ENCODE data around the gene VPS13D.
"Not testable (repeated sequence)": the region's sequence is repeated elsewhere in the genome, so short reads cannot be mapped to it uniquely, and the experiment has no call there.

Gene VPS13D

GRCh38 chr1:12460121-12460520 lies 230.3 kb downstream of the VPS13D start:
- FAIRE-seq (no peak), DNase-seq (ENCODE audit: insufficient read length, low spot score) (no peak)

DNA sequence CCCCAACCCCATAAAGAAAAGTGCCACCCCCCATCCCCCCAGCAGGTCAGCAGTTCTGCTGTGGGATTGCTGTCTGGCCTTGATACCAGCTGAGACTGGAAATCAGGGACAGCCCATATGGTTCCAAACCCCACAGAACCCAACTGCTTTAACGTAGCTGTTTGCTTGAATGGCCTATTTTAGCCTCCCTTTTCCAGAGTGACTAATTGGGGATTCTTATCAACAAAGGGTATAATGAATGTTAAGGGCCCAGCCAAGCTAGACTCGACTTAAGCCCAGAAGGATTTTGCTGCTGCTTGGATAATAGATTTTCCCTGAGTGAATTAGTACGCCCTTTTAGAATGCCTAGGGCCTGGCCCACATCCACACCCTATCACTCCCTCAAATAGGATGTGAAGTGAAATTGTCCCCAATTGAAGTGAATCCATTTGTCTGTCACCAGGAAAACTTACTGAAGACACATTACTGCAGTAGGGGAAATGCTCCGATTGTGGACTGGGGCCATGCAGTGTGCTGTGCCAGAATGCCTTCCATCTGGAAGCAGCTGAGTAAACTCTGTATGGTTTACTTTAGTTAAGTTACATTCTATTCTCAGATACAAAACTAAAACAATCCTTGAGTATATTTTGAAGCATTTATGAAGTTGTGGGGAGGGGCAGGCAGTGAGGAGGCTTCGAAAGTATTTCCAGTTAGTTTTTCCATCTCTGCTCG lies 231.2 kb downstream of the VPS13D start:
- DNase-seq (ENCODE audit: insufficient read length, low spot score) (no peak), FAIRE-seq (no peak)

- DNase-seq (ENCODE audit: insufficient read length, low spot score), result no peak
- FAIRE-seq, result no peak
Measured at GRCh38 chr1:12461754-12462153, 231.9 kb downstream of the VPS13D start.

DNA sequence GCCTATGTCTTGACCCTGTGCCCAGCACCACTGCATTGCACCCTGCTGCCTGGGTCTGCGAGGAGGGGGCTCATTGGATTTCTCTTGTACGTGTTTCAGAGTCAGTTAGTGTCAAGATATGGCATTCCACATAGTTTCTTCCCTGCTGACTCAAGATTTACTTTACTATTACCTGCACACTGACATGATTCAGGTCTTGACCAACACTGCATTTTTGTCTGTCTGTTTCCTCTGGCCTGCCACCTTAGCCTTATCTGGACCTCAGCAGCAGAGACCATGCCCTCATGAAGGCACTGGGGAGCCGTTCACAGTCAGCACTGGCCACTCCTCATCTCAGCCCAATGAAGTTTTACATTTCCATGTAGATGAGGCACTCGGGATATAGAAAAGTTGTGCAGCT lies 232.8 kb downstream of the VPS13D start:
- FAIRE-seq (no peak), DNase-seq (ENCODE audit: insufficient read length, low spot score) (no peak)

DNA sequence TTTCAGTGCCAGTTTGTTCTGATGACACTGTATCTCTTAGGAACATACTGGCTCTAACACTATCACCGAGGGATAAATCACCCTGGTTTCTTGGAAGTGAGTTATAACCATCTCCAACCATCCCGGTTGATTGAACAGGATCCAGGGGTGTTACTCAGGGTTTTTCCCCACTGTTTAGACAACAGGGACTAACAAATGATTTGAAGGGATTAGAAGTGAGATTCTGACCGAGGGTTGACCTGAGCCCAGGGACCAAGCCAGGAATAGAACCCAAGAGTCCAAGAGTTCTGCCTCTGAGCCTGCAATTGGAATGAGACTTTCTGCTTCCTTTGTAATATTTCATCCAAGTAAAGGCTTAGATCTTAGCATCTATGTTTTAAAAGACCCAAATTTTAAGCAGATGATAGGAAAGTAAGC lies 234.2 kb downstream of the VPS13D start:
- no peak for FAIRE-seq
- no peak for DNase-seq (ENCODE audit: insufficient read length, low spot score)

DNA sequence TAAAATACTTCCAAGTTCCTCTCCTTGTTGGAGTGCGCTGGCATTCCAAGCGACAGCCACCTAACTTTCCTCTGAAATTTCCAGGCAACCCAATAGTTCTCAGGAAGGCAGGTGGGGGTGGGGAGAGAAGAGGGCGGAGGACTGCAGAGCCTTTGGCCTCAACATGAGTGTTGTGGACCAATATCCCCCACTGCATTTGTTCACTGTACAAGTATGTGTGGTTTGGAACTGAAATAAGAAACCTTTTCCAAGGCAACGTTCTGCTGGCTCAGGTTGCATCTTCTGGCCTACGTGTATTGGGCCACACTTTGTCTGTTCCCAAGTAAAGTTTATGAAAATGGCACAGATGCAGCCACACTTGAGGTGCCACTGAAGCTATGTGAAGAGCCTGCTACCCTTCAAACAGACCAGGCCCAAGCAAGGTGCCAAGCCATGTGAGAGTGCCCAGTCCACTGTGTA lies 234.8 kb downstream of the VPS13D start:
- peak; percentile 86 for FAIRE-seq
- DNase-seq (ENCODE audit: insufficient read length, low spot score), result peak; percentile 62

DNA sequence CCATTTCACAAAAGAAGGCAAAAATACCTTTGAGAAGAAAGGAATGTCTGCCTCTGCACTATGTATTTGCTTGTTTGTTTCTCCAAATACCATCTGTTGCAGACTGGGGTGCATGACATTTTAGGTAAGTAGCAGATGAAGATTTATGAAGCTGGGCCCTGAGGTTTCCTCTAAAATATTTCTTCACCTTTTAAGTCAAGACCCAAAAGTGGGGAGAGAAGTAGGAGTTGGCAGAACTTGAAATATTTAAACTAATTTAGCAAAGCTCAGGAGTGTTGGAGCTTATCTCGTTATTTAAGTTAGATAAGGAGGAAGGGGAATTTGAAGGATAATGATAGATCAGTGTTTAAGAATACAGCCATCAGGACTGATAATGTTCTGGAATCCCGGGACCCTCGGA lies 235.3 kb downstream of the VPS13D start:
- FAIRE-seq (no peak), DNase-seq (ENCODE audit: insufficient read length, low spot score) (no peak)

- DNase-seq (ENCODE audit: insufficient read length, low spot score), result no peak
- no peak for FAIRE-seq
Measured at GRCh38 chr1:12466816-12467215, 237.0 kb downstream of the VPS13D start.

GRCh38 chr1:12467570-12468286 lies 237.9 kb downstream of the VPS13D start:
- no peak for FAIRE-seq
- no peak for DNase-seq (ENCODE audit: insufficient read length, low spot score)

DNA sequence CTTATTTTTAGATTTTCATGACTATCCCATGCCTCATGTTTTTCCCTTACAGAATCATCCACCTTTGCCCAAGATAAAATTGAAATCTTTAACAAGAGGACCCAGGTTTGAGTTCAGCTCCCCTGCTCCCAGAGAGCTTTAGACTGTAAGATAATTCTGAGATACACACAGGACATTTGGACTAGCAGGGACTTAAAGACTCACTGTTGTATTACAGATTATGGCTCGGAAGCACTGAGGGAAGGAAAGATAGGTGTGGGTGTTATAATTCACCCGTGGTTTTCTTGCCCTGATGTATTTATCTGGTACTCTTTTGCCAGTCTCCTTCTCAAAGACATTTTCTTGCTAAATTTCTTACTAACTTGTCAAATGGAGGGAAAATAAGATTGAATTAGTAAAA lies 238.5 kb downstream of the VPS13D start:
- no peak for FAIRE-seq
- DNase-seq (ENCODE audit: insufficient read length, low spot score), result no peak

DNA sequence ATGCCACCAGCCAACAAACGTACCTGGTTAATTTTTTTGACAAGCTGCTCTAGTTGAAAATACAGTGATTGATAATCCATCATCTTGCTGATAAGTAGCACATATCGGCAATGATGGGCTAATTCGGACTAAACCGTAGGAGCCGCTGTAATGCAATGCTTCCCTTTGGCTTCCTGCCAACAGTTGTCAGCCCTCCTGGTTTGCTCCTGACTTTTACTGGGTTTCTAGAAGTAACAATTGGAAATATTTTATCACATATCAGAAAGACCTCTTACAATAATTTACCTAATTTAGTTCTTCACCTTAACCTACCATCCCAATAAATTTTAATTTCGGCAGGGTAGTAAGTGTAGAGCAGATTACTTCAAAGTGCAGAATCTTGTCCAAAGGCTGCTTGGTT lies 239.7 kb downstream of the VPS13D start:
- FAIRE-seq (no peak), DNase-seq (ENCODE audit: insufficient read length, low spot score) (no peak)

- FAIRE-seq (no peak), DNase-seq (ENCODE audit: insufficient read length, low spot score) (no peak)
Measured at GRCh38 chr1:12469990-12470389, 240.2 kb downstream of the VPS13D start.

DNA sequence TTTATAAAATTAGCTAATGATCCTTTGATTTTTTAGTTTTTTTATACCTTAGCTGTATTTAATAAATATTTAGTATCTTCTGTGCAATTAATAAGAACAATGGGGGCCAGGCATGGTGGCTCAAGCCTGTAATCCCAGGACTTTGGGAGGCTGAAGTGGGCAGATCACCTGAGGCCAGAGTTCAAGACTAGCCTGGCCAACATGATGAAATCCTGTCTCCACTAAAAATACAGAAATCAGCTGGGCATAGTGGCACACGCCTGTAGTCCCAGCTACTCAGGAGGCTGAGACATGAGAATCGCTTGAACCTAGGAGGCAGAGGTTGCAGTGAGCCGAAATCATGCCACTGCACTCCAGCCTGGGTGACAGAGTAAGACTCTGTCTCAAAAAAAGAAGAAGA lies 241.1 kb downstream of the VPS13D start:
- not testable (repeated sequence) for DNase-seq (ENCODE audit: insufficient read length, low spot score); FAIRE-seq

- no peak for DNase-seq (ENCODE audit: insufficient read length, low spot score)
- no peak for FAIRE-seq
Measured at GRCh38 chr1:12472156-12472797, 242.4 kb downstream of the VPS13D start.

DNA sequence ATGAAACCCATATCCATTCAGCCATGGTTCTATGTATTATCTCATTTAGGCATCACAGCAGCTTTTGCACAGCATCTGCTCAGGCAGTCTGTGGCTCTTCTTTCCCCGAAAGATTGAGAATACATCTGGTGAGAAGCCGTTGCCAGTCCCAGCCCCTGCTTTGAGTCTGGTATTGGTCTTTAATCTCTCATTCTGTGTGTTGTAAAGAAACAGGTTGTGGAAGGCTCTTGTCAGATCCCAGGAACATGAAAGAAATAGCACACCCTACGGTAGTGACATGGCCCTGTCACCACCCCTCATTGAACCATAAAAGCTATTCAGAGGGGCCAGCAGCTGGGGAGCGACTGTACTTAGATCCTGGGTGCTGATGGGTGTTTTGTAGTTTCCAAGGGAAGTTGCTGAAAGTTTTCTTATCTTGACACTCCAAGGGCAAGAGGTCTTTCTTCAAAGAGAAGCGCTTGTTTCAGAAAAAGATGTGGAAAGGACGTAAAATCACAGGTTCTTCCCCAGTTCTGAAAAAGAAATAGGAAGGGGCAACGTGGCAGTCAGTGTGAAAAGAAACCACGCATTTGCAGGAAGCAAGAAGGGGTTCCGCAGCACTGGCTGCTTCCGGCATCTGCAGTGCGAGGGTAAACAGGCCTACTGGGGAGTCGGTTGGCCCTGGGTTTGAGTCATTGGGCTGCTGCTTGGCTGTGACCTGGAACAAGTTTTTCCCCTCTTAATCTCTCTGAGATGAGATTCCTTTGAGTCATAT lies 243.1 kb downstream of the VPS13D start:
- DNase-seq (ENCODE audit: insufficient read length, low spot score) (no peak), FAIRE-seq (no peak)

- DNase-seq (ENCODE audit: insufficient read length, low spot score) (no peak), FAIRE-seq (no peak)
Measured at GRCh38 chr1:12473596-12474362, 243.9 kb downstream of the VPS13D start.

DNA sequence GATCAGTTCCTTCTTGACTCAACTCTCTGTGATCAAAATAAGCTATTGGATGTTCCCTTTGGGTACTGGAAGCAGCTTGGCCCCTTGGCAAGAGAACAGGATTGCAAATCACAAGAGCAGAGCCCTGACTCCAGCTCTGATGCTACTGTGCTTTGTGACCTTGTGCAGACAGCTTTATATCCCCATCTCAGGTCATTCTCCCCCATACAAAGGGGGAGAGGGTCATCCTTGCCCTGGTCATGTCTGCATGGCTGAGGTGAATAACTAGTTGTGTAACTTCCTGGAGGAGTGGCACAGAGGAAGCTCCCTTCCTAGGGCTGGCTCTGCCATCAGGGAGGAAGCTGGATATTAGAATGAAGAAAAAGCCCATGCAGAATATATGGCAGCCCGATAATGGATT lies 245.3 kb downstream of the VPS13D start:
- DNase-seq (ENCODE audit: insufficient read length, low spot score), result no peak
- no peak for FAIRE-seq

DNA sequence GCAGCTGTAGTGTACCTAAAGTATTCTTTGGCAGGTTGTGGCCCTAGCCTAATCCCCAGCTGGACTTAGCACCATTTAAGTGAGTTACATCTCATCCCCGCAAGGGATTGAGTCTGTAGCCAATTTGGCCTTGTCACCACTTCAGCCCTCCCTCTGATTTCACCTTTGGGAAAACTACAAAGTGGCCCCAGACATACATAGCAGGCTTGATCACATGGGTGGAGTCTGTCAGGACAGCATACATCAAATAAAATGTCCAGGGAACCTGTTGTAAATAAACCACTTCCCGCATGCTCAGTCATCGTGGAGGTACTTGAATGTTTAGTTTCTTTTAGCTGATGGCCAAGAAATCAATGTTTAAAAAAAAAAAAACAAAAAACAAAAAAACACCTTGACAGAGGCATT lies 245.7 kb downstream of the VPS13D start:
- FAIRE-seq, result no peak
- no peak for DNase-seq (ENCODE audit: insufficient read length, low spot score)

GRCh38 chr1:12475947-12476346 lies 246.1 kb downstream of the VPS13D start:
- no peak for FAIRE-seq

GRCh38 chr1:12477314-12477713 lies 247.5 kb downstream of the VPS13D start:
- FAIRE-seq, result no peak

More at GRCh38 chr1:12475947-12476346, 246.1 kb downstream of the VPS13D start:
- DNase-seq (ENCODE audit: insufficient read length, low spot score), result no peak

More at GRCh38 chr1:12477314-12477713, 247.5 kb downstream of the VPS13D start:
- DNase-seq (ENCODE audit: insufficient read length, low spot score), result no peak

Measured in HTR-8/SVneo (cell line).